HFFc6 (cell line): ENCODE data around the gene CBFA2T2. TPM values are rescaled to one million over a fixed set of nuclear protein-coding genes. Genes with fewer than 3 reads are reported as not detected.
"Not testable (repeated sequence)": the region's sequence is repeated elsewhere in the genome, so short reads cannot be mapped to it uniquely, and the experiment has no call there.

Source experiments
- DNase-seq: peaks from one replicate; pipeline ENCODE4 v3.0.0-alpha.2; 2018
- H3K27ac Mint-ChIP-seq: 2 replicates; pipeline ENCODE4 v1.8.0; 2020; ENCODE audit warnings: mild to moderate bottlenecking, mixed read lengths
- H3K27me3 Mint-ChIP-seq: 2 replicates; pipeline ENCODE4 v1.8.0; 2021; ENCODE audit warnings: mild to moderate bottlenecking, moderate library complexity, mixed read lengths; ENCODE audit not compliant: insufficient read depth
- H3K36me3 Mint-ChIP-seq: 2 replicates; pipeline ENCODE4 v1.8.0; 2021; ENCODE audit warnings: low read depth, mixed read lengths
- H3K4me1 Mint-ChIP-seq: 2 replicates; pipeline ENCODE4 v1.8.0; 2020; ENCODE audit warnings: low read depth, mixed read lengths
- H3K4me3 Mint-ChIP-seq: 2 replicates; pipeline ENCODE4 v1.8.0; 2020; ENCODE audit warnings: mild to moderate bottlenecking, moderate library complexity, mixed read lengths
- H3K9me3 Mint-ChIP-seq: 2 replicates; pipeline ENCODE4 v1.8.0; 2020; ENCODE audit warnings: mild to moderate bottlenecking, mixed read lengths
- total RNA-seq, 6 experiments: library from RNA; stranded (reverse); fragmentation: NEBNext Ultra II Directional; extraction: Animal tissue kit (Norgen Biotek cat#: 25700); gene quantifications; 2 replicates in 1 of 6; 3 replicates in 5 of 6; pipeline ENCODE4 v1.2.3, GENCODE V29; 2021
- TF ChIP-seq, protein P1 (sequence below): fragments of 200-600 bp; sonication (generic); IDR thresholded peaks from 2 replicates; pipeline ENCODE4 v1.5.0; 2021; ENCODE audit warnings: antibody characterized with exemption, mild to moderate bottlenecking

Gene CBFA2T2
- total RNA-seq, 6 experiments from 2014 or later = 7.0 to 9.1 (median 8.0) TPM

DNA sequence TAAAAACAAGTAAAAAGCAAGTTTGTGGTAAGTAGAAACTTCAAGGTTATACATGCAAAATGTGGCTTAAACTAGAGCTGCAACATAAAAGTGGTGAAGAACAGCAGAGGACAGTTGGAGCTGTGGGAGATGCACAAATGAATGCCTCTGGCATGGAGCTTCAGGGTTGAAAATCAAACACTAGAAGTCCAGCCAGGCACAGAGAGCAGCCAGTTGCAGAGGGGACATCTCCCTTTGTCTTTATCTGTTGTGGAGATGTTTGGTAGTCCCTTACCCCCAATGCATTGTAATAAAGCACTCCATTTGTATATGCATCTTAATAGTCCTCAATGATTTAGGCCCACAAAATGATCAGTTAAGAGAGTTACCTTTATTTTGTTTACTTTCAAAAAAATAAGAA, 99.2 kb downstream of the CBFA2T2 start:
- no peaks in the 10 kb centered on the region for H3K9me3 Mint-ChIP-seq
- H3K36me3 Mint-ChIP-seq = no peaks in the 10 kb centered on the region
- no peaks in the 10 kb centered on the region for H3K27me3 Mint-ChIP-seq
- H3K4me3 Mint-ChIP-seq = no peak overlapping the region
- DNase-seq = no peak
- H3K4me1 Mint-ChIP-seq = peaks cover 17% of the 10 kb centered on the region
- H3K27ac Mint-ChIP-seq = no peak overlapping the region
- TF ChIP-seq, protein P1, sequence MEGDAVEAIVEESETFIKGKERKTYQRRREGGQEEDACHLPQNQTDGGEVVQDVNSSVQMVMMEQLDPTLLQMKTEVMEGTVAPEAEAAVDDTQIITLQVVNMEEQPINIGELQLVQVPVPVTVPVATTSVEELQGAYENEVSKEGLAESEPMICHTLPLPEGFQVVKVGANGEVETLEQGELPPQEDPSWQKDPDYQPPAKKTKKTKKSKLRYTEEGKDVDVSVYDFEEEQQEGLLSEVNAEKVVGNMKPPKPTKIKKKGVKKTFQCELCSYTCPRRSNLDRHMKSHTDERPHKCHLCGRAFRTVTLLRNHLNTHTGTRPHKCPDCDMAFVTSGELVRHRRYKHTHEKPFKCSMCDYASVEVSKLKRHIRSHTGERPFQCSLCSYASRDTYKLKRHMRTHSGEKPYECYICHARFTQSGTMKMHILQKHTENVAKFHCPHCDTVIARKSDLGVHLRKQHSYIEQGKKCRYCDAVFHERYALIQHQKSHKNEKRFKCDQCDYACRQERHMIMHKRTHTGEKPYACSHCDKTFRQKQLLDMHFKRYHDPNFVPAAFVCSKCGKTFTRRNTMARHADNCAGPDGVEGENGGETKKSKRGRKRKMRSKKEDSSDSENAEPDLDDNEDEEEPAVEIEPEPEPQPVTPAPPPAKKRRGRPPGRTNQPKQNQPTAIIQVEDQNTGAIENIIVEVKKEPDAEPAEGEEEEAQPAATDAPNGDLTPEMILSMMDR = no peak

DNA sequence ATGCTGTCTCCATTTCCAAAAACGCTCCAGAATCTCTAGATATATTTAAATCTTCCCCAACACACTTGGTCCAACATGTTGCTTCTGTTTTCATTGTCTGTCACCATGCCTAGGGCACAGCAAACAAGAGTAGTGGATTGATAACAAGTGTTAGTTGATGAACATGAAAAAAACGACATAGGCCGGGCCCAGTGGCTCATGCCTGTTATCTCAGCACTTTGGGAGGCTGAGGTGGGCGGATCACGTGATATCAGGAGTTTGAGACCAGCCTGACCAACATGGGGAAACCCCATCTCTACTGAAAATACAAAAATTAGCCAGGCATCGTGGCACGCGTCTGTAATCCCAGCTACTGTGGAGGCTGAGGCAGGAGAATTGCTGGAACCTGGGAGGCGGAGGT, 102.0 kb downstream of the CBFA2T2 start:
- H3K36me3 Mint-ChIP-seq, H3K27me3 Mint-ChIP-seq, H3K27ac Mint-ChIP-seq, H3K9me3 Mint-ChIP-seq, H3K4me3 Mint-ChIP-seq, DNase-seq, H3K4me1 Mint-ChIP-seq: not testable (repeated sequence)

DNA sequence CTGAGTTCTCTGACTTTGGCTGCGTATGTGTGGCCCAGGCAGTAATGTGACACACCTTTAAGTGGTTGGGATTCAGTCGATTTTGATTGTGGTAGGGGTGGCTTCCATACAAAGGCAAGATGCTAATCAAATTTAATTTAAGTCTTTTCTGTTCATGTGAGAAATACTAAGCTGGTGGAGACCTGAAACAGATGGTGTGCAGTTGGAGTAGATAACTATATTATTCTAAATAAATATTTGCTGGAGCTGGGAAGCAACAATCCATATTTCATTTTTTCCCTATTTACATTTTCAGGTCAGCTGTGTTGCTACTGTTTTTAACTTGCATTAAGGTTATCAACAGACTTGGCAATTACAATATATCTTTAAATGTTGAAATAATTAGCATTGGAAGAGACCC, 104.8 kb downstream of the CBFA2T2 start:
- H3K27ac Mint-ChIP-seq = no peak overlapping the region
- H3K9me3 Mint-ChIP-seq = no peaks in the 10 kb centered on the region
- TF ChIP-seq, protein P1 = no peak
- no peaks in the 10 kb centered on the region for H3K27me3 Mint-ChIP-seq
- no peaks in the 10 kb centered on the region for H3K36me3 Mint-ChIP-seq
- no peaks in the 10 kb centered on the region for H3K4me1 Mint-ChIP-seq
- no peak overlapping the region for H3K4me3 Mint-ChIP-seq
- no peak for DNase-seq

DNA sequence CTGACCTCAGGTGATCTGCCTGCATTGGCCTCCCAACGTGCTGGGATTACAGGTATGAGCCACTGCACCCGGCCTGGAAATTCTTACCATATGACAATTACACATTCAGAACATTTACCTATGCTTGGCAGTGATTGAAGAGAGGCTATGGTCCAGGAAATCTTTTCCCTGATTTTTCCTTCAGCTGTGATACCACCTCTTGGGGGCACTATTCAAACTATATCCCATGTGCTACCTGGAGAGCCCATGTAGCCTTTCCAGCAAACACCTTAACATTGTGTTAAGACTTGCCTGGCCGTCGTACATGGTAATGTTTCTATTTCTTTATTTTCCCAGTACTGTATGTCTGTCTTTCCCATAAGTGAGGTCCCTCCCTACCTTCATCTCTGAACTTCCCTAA, 110.5 kb downstream of the CBFA2T2 start:
- TF ChIP-seq, protein P1 = no peak
- no peaks in the 10 kb centered on the region for H3K27me3 Mint-ChIP-seq
- no peak overlapping the region for H3K27ac Mint-ChIP-seq
- peaks cover 6% of the 10 kb centered on the region; the same call in 1 of the 2 replicates for H3K36me3 Mint-ChIP-seq
- H3K9me3 Mint-ChIP-seq = no peaks in the 10 kb centered on the region
- no peak overlapping the region for H3K4me3 Mint-ChIP-seq
- peaks cover 12% of the 10 kb centered on the region for H3K4me1 Mint-ChIP-seq
- no peak for DNase-seq

DNA sequence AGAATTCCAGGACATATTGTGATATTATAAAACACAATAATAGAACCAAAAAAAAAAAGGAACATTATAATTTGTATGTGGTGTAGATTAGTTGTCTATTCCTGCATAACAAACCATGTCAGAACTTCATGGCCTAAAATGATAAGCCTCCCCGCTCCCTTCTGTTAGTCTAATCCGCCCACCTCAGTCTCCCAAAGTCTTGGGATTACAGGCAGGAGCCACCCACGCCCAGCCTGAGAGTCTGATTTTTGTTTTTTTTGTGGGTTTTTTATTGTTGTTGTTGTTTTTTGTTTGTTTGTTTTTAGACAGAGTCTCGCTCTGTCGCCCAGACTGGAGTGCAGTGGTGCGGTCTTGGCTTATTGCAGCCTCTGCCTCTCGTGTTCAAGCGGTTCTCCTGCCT, 111.1 kb downstream of the CBFA2T2 start:
- TF ChIP-seq, protein P1 = no peak
- peaks cover 6% of the 10 kb centered on the region; the same call in 1 of the 2 replicates for H3K36me3 Mint-ChIP-seq
- no peak overlapping the region for H3K27ac Mint-ChIP-seq
- H3K9me3 Mint-ChIP-seq = no peaks in the 10 kb centered on the region
- H3K4me3 Mint-ChIP-seq = no peak overlapping the region
- peaks cover 12% of the 10 kb centered on the region for H3K4me1 Mint-ChIP-seq
- DNase-seq = no peak
- H3K27me3 Mint-ChIP-seq = no peaks in the 10 kb centered on the region

DNA sequence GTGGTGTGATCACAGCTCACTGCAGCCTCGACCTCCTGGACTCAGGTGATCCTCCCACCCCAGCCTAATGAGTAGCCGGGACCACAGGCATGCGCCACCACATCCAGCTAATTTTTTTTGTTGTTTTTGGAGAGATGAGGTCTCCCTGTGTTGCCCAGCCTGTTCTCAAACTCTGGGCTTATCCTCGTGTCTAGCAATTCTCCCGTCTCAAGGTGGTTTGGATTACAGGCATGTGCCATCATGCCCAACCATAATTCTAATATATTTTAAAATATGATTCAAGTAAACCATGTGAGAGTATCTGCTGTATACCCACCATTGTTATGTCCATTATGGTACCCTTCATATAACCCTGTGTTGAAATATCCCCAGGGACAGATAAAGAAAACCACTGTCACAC, 112.0 kb downstream of the CBFA2T2 start:
- Mint-ChIP-seq H3K27me3 (no peaks in the 10 kb centered on the region), H3K27ac (no peak overlapping the region), H3K36me3 (peaks cover 6% of the 10 kb centered on the region; the same call in 1 of the 2 replicates), H3K4me3 (no peak overlapping the region), H3K4me1 (peaks cover 12% of the 10 kb centered on the region), H3K9me3 (no peaks in the 10 kb centered on the region)
- no peak for DNase-seq
- TF ChIP-seq, protein P1 = no peak
